SK-N-MC (cell line): Measurements from ENCODE around the gene OSTN.

Experiments
- EZH2 ChIP-seq: fragments of 200-600 bp; sonication (generic); IDR thresholded peaks from one replicate; pipeline ENCODE4 v1.6.1; 2017; ENCODE audit warnings: antibody characterized with exemption
- FOXP2 ChIP-seq: optimal IDR thresholded peaks from 2 replicates; pipeline ENCODE3; 2011; ENCODE audit warnings: mild to moderate bottlenecking, moderate library complexity; ENCODE audit not compliant: insufficient read depth; ENCODE audit errors: extremely low read length, control extremely low read depth
- POLR2AphosphoS5 ChIP-seq: IDR thresholded peaks from 2 replicates; pipeline ENCODE4 v1.6.1; 2012; ENCODE audit warnings: mild to moderate bottlenecking, low read depth, low read length, borderline replicate concordance

GRCh38 chr3:191244242-191244867, 45.3 kb downstream of the OSTN start:
- TF ChIP-seq POLR2AphosphoS5 (no peak), FOXP2 (no peak), EZH2 (no peak)
